Choroid plexus epithelial cell (primary cell): ENCODE measurements around the gene EHHADH.

Experiments used
- DNase-seq: peaks from one replicate; pipeline ENCODE4 v3.0.0-alpha.2; 2010; ENCODE audit warnings: low read depth
- H3K4me3 ChIP-seq: 2 replicates; pipeline ENCODE4 v1.5.1; 2011; ENCODE audit warnings: low read depth, mild to moderate bottlenecking, control low read depth, low read length, moderate library complexity
- TF ChIP-seq, protein P1 (sequence below): conservative IDR thresholded peaks from 2 replicates; pipeline ENCODE4 v1.5.1; 2011; ENCODE audit warnings: low read depth, mild to moderate bottlenecking, control low read depth, inconsistent platforms, low read length, moderate library complexity

Gene EHHADH

DNA sequence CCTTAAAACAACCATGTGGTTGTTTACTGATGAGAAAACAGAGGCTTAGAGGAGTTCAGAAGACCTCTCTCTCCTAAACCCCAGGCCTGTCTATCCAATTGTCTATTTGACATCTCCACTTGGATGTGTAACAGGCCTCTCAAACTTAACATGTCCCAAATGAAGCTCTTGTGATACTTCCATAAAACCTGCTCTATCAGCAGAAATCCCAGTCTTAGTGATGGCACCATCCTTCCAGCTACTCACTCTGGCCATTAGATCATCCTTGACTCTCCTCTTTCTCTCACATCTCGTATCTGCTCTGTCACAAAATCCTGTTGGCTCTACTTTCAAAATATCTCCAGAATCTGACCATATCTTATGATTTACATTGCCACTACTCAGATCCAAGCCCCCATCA lies 28.8 kb downstream of the EHHADH start:
- TF ChIP-seq, protein P1, sequence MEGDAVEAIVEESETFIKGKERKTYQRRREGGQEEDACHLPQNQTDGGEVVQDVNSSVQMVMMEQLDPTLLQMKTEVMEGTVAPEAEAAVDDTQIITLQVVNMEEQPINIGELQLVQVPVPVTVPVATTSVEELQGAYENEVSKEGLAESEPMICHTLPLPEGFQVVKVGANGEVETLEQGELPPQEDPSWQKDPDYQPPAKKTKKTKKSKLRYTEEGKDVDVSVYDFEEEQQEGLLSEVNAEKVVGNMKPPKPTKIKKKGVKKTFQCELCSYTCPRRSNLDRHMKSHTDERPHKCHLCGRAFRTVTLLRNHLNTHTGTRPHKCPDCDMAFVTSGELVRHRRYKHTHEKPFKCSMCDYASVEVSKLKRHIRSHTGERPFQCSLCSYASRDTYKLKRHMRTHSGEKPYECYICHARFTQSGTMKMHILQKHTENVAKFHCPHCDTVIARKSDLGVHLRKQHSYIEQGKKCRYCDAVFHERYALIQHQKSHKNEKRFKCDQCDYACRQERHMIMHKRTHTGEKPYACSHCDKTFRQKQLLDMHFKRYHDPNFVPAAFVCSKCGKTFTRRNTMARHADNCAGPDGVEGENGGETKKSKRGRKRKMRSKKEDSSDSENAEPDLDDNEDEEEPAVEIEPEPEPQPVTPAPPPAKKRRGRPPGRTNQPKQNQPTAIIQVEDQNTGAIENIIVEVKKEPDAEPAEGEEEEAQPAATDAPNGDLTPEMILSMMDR, result no peak

DNA sequence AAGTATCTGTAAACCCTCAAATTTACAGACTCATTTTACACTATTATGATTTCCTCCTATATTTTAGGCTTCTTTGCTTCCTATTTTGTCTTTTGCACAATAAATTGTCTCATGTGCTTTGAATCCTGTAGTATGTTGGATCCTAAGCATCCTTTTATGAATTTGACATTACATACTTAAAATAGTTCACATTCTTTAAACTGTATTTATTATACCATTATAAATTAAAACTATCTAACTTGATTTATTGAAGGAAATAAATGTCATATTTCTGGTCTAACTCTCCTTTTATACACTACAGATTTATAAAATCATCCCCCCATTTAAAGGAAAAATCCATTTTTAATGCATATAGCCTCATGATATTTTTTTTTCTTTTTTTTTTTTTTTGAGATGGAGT lies 32.6 kb downstream of the EHHADH start:
- TF ChIP-seq, protein P1, result no peak
- no peak overlapping the region for H3K4me3 ChIP-seq
- DNase-seq, result no peak

More for the DNA sequence above, 28.8 kb downstream of the EHHADH start:
- H3K4me3 ChIP-seq, result no peak overlapping the region
- no peak for DNase-seq

DNA sequence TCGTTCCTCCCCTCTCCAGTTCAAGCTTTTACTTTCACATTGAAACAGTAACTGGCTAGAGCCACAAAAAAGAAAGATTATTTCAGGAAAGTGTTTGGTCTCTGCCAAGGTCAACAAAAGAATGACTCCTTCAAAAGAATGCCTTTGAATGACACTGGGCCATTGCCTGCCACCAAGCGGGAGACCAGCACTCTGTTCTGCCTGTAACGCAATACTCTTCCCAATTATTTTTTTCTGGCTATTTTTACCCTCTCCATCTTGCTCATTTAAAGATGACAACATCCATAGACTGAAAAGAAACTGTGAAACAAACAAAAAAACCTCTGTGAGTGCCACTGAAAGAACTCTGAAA lies 37.3 kb downstream of the EHHADH start:
- TF ChIP-seq, protein P1, result no peak
- peak; percentile 19 for DNase-seq
- peak overlapping the region; percentile 47 for H3K4me3 ChIP-seq

DNA sequence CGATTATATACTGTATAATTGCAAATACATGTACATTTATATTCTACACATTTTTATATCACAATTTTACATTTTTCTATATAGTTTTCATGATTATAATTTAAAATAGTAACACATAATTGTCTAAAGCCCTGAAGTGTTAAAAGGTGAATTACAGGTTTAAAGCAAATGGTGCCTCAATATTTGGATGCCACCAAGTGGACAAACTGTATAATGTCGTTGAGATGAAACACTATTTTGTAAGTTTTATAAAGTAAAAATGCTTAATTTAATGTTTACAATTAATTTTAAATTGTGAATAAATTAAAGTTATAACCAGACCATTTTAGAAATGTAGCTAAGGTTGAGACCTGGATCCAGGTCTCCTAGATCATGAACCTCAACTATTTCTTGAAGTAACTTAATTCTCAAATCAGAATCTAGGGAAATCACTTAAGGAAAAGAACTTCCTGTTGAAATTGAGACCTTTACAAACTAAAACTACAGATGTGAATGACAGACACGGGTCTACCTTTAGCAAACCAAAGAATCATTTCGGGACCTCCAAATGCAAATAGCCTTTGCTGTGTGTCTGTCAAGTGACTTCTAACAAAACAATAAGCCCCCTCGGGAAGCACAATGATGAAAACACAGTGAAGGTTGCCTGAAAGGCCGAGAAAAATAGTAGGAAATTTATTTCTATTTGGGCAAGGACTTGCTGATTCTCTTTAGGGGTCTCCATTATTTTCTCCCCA lies 37.8 kb downstream of the EHHADH start:
- TF ChIP-seq, protein P1, result peak; percentile 62
- DNase-seq, result peak; percentile 57
- peak overlapping the region; percentile 47 for H3K4me3 ChIP-seq

DNA sequence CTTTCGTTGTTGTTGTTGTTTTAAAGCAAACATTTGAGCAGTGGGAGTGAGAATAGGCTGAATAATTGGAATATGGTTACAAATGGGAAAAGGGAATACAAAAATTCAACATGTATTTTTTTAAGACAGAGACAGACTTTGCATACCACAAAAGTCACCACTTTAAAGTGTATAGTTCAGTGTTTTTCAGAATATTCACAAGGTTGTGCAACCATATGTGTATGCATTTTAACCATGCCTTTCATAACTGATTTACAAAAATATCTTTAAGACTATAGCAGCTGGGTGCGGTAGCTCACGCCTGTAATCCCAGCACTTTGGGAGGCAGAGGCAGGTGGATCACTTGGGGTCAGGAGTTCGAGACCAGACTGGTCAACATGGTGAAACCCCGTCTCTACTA lies 41.3 kb downstream of the EHHADH start:
- DNase-seq, result no peak
- TF ChIP-seq, protein P1, result no peak
- H3K4me3 ChIP-seq, result no peak overlapping the region

DNA sequence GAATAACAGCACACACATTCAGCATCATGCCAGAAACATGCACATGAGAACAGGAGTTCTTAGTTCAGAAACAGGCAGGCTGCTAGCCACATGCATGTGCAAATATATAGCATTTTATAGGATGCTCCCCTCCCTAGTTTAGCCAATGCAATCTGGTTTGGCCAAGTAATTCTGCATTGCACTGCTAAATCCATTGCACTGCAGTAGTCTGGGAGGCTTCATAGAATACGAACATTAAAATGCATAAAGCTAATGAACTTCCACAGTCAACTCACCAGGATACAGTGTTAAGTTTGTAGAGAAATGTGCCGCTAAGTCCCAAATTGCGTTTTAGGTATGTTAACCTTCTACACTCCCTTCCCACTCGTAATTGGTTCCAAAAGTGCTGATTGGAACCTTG lies 41.8 kb downstream of the EHHADH start:
- no peak overlapping the region for H3K4me3 ChIP-seq
- DNase-seq, result no peak
- TF ChIP-seq, protein P1, result no peak

DNA sequence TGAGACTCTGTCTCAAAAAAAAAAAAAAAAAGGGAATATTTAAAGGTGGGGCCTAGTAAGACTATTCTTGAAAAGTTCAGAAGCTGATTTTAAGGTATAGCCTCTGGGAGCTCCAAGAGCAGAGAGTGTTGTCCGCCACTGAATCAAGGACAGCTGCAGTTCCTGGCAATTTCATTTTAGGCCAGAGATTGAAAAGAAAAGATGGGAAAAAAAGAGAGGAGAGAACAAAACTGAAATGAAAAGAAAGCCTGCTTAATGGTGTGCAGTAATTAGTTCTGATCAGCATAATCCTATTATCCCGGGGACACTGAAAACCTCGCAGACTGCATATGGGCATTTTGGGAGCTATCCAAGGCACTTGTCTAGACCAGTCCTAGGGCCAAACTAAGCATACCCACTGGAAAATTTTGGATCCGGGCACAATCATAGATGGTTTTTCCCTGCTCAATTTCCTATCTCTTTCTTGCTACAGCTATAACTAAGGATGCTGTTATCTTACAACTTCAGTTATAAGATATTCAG lies 43.2 kb downstream of the EHHADH start:
- no peak overlapping the region for H3K4me3 ChIP-seq
- no peak for DNase-seq
- TF ChIP-seq, protein P1, result no peak
